Measurements from ENCODE around the gene TMPRSS13.

DNA sequence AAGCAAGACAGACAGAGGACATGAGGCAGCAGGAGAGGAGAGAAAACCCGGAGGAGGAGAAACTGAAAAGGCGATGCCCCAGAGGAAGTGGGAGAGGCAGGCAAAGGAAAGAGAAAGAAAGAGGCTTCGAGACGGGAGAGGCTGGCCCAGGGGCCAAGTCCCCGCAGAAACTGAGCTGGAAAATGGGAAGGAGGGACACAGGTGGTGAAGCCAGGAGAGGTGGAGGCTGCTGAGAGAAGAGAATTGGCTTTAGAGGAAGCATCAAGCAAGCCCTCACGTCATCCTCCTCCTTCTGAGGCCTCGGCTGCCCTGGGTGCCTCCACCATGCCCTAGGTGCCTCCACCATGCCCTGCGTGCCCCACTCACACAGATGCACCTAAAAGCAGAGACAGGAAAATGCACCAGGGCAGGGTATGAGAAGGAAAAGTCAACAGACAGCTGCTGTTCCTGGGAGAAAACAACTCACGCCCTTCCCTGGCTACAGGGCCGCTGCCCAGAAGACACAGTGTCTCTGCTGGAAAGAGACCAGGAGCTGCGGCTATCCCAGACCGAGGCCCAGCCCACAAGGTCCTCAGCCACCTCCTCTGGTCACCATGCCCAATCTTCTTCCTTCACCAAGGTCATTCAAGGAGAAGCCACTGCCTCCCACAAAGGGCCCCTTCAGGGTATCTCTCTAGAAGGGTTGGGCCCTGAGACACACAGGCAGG, 67.0 kb downstream of the TMPRSS13 start:
- TF ChIP-seq, protein P1, sequence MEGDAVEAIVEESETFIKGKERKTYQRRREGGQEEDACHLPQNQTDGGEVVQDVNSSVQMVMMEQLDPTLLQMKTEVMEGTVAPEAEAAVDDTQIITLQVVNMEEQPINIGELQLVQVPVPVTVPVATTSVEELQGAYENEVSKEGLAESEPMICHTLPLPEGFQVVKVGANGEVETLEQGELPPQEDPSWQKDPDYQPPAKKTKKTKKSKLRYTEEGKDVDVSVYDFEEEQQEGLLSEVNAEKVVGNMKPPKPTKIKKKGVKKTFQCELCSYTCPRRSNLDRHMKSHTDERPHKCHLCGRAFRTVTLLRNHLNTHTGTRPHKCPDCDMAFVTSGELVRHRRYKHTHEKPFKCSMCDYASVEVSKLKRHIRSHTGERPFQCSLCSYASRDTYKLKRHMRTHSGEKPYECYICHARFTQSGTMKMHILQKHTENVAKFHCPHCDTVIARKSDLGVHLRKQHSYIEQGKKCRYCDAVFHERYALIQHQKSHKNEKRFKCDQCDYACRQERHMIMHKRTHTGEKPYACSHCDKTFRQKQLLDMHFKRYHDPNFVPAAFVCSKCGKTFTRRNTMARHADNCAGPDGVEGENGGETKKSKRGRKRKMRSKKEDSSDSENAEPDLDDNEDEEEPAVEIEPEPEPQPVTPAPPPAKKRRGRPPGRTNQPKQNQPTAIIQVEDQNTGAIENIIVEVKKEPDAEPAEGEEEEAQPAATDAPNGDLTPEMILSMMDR (IDR thresholded peaks at IDR 0.05): no peak
- TF ChIP-seq POLR2A (IDR thresholded peaks at IDR 0.05): no peak
